Activated CD8-positive, alpha-beta T cell treated with anti-CD3 and anti-CD28 coated beads for 36 hours (primary cell): ENCODE results near the gene IGF2R. TPM values are rescaled to one million over a fixed set of nuclear protein-coding genes. Genes with fewer than 3 reads are reported as not detected.

Source experiments
- ATAC-seq: fragments of 200-7000 bp; cut with Tn5 transposase; one replicate; pipeline ENCODE4 v1.10.0; 2021; ENCODE audit warnings: mild to moderate bottlenecking, moderate library complexity
- CTCF ChIA-PET: fragments of 350-600 bp; sonication (Branson Sonifier 250); formaldehyde crosslinking; loops from one replicate; lab custom pipeline; 2021; ENCODE audit warnings: antibody characterized with exemption; lab: Charles Lee
- POLR2A ChIA-PET: fragments of 350-600 bp; sonication (Branson Sonifier 250); formaldehyde crosslinking; loops from one replicate; lab custom pipeline; 2021; ENCODE audit warnings: antibody characterized with exemption; lab: Charles Lee
- DNase-seq: peaks from one replicate; pipeline ENCODE4 v3.0.0-alpha.2; 2020
- H3K27ac Mint-ChIP-seq: one replicate; pipeline ENCODE4 v1.8.0; 2021; ENCODE audit warnings: mild to moderate bottlenecking, mixed read lengths
- H3K27me3 Mint-ChIP-seq: one replicate; pipeline ENCODE4 v1.8.0; 2021; ENCODE audit warnings: mixed read lengths
- H3K36me3 Mint-ChIP-seq: one replicate; pipeline ENCODE4 v1.8.0; 2021; ENCODE audit warnings: low read depth, mixed read lengths
- H3K4me1 Mint-ChIP-seq: one replicate; pipeline ENCODE4 v1.8.0; 2021; ENCODE audit warnings: low read depth, mixed read lengths
- H3K4me3 Mint-ChIP-seq: one replicate; pipeline ENCODE4 v1.8.0; 2021; ENCODE audit warnings: mild to moderate bottlenecking, moderate library complexity, mixed read lengths
- H3K9me3 Mint-ChIP-seq: one replicate; pipeline ENCODE4 v1.8.0; 2021; ENCODE audit warnings: mixed read lengths
- CTCF ChIP-seq: fragments of 200-600 bp; IDR thresholded peaks from one replicate; pipeline ENCODE4 v1.8.0; 2022; ENCODE audit warnings: antibody characterized with exemption, mild to moderate bottlenecking
- intact Hi-C: fragments of 100-400 bp; cut with micrococcal nuclease; formaldehyde crosslinking; loops from one replicate; pipeline ENCODE4 v1.10.0; 2022
- total RNA-seq, 2 experiments: library from RNA; stranded (reverse); gene quantifications; one replicate each; pipeline ENCODE4 v1.2.3, GENCODE V29; 2021

Gene IGF2R
- total RNA-seq, 2 experiments from 2014 or later = 81.7 to 82.4 TPM

DNA sequence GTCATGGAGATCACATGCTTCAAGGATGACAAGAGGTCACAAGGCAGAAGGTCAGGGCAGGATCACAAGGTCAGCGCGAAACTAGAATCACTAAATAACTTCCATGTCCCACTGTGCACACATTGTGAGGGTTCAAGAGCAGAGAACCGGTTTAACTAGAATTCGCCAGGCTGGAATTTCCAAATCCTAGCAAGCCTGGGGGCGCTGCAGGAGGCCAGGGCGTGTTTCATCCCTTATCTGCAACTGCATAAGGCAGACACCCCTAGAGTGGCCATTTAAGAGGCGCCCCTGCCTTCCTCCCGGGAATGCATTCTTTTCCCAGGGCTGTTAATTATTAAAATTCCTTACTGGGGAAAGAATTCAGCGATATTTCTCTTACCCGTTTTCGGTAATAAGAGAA, 112.5 kb downstream of the IGF2R start:
- Mint-ChIP-seq H3K9me3 (no peaks in the 10 kb centered on the region), H3K4me3 (no peak overlapping the region), H3K27me3 (no peaks in the 10 kb centered on the region), H3K27ac (no peak overlapping the region), H3K4me1 (peaks cover 7% of the 10 kb centered on the region), H3K36me3 (peaks cover 65% of the 10 kb centered on the region)
- ChIA-PET POLR2A (no interaction called here), CTCF (no interaction called here)
- no peak for TF ChIP-seq CTCF
- DNase-seq (no peak), ATAC-seq (no peak)
- intact Hi-C loops = no loop called here

DNA sequence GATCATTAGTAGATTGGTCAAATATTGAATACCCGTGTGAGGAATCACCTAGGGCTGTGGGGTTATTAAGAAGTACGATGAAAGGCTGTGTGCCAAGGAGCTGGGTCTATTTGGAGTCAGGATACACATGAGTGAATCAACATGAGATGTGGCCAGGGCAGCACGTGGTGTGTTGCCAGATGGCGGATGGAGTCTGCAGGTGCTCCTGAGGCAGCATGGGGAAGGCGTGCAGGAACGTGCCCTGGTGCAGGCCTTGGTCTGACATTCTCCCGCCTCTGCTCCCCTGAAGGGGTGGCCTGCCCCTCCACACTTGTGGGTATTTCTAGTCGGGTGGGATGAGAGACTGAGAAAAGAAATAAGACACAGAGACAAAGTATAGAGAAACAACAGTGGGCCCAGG, 113.7 kb downstream of the IGF2R start:
- Mint-ChIP-seq H3K4me3 (no peak overlapping the region), H3K9me3 (no peaks in the 10 kb centered on the region), H3K27me3 (no peaks in the 10 kb centered on the region), H3K36me3 (peaks cover 65% of the 10 kb centered on the region), H3K27ac (no peak overlapping the region), H3K4me1 (peaks cover 16% of the 10 kb centered on the region)
- ChIA-PET CTCF (no interaction called here), POLR2A (no interaction called here)
- no peak for ATAC-seq
- TF ChIP-seq CTCF = no peak
- intact Hi-C loops = no loop called here
- DNase-seq = no peak

- ATAC-seq (no peak), DNase-seq (no peak)
- no peak overlapping the region for H3K4me3 Mint-ChIP-seq
- H3K4me1 Mint-ChIP-seq = peaks cover 18% of the 10 kb centered on the region
- POLR2A ChIA-PET = no interaction called here
- TF ChIP-seq CTCF = no peak
- no peaks in the 10 kb centered on the region for H3K27me3 Mint-ChIP-seq
- CTCF ChIA-PET = no interaction called here
- H3K27ac Mint-ChIP-seq = no peak overlapping the region
- peaks cover 67% of the 10 kb centered on the region for H3K36me3 Mint-ChIP-seq
- H3K9me3 Mint-ChIP-seq = no peaks in the 10 kb centered on the region
- intact Hi-C loops = no loop called here
Observed at GRCh38 chr6:160084198-160084776, 115.4 kb downstream of the IGF2R start.

DNA sequence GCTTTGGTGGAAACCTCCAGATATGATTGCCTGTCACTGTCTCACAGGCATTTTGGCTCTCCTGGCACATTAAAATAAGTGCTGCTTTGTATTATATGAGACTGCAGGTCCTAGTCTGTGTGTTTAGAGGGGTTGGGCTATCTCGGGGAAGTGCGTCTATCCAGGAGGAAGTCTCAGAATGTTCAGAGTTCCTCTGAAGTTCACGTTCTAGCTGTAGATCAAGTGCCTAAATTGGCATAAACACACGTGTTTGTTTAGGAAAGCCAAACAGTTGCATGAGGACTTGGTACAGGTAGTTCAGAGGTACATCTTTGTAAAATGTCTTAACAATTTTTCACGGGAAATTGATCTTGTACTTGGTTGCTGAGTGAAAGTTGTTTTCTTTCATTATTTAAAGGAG, 116.3 kb downstream of the IGF2R start:
- Mint-ChIP-seq H3K36me3 (peaks cover 67% of the 10 kb centered on the region), H3K4me1 (peaks cover 18% of the 10 kb centered on the region), H3K27me3 (no peaks in the 10 kb centered on the region), H3K27ac (no peak overlapping the region), H3K4me3 (no peak overlapping the region), H3K9me3 (no peaks in the 10 kb centered on the region)
- ATAC-seq (no peak), DNase-seq (no peak)
- intact Hi-C loops = no loop called here
- ChIA-PET CTCF (no interaction called here), POLR2A (no interaction called here)
- no peak for TF ChIP-seq CTCF

DNA sequence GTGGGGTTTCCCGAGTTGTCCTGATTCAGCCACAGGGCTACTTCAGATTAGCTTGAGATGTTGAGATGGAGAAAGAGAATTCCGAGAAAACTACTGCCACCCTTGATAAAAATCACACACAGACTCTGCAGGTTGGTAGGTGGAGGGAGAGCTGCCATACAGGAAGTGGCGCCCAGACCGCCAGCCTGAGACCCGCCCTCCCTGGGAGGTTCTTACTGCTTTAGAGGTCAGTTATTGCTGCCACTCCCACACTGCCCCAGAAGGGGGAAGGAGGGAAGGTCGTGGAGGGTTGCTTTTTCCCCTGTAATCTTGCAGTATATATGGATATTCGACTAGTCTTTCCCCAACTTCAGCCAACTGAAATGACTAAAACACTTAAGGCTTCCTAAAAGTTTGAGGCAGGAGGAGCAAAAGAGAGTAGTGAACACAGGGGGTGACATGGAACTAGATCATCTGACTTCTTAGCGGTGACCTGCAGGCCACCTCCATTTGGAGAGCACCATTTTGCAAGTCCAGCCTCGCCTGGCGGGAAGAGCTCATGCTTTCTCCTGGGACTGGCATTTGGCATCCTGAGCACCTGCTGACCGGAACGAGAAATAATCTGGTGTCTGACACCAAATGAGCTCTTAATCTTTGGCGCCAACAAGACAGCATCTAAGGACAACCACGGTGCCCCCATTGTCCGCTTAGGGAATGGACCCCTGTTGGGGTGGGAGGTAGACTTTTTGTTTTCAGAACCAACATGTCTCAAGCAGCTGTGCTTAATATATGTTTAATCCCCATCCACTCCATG, 117.0 kb downstream of the IGF2R start:
- no peak overlapping the region for H3K4me3 Mint-ChIP-seq
- TF ChIP-seq CTCF = no peak
- intact Hi-C loops = no loop called here
- H3K9me3 Mint-ChIP-seq = no peaks in the 10 kb centered on the region
- ATAC-seq (no peak), DNase-seq (no peak)
- H3K27me3 Mint-ChIP-seq = no peaks in the 10 kb centered on the region
- H3K36me3 Mint-ChIP-seq = peaks cover 63% of the 10 kb centered on the region
- no peak overlapping the region for H3K27ac Mint-ChIP-seq
- H3K4me1 Mint-ChIP-seq = peaks cover 18% of the 10 kb centered on the region
- CTCF ChIA-PET = no interaction called here
- POLR2A ChIA-PET = interaction anchor here (1.0 kb wide), 1 partner anchor 264 kb away, joined by 3 read pairs; no protein-coding TSS in a partner anchor
